Activated CD4-positive, CD25-positive, alpha-beta regulatory T cell treated with anti-CD3 and anti-CD28 coated beads, Interleukin-2, amount 50 U/mL, for 16 hours (primary cell): ENCODE measurements around the gene BRSK1.

Experiments
- DNase-seq: peaks from one replicate; pipeline ENCODE4 v3.0.0-alpha.2; 2020; ENCODE audit warnings: low read depth, low spot score

The BRSK1 gene

DNA sequence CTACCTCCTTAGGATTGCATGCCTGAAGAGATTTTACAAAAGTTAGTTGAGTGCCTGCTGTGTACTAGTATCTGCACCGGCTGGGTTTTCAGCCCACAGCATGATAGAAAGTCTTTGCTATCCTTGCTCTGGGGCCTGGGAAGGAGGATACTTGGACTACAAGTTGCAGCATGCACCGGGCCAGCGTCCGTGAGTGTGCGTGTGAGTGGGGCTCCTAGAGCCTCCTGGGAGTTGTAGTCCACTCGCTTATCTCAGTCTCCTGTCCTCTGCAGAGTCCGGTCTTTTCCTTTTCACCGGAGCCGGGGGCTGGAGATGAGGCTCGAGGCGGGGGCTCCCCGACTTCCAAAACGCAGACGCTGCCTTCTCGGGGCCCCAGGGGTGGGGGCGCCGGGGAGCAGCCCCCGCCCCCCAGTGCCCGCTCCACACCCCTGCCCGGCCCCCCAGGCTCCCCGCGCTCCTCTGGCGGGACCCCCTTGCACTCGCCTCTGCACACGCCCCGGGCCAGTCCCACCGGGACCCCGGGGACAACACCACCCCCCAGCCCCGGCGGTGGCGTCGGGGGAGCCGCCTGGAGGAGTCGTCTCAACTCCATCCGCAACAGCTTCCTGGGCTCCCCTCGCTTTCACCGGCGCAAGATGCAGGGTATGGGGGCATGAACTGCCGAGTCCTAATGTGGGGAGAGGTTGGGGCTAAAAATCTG is 20.6 kb downstream of the BRSK1 start:
- no peak for DNase-seq

DNA sequence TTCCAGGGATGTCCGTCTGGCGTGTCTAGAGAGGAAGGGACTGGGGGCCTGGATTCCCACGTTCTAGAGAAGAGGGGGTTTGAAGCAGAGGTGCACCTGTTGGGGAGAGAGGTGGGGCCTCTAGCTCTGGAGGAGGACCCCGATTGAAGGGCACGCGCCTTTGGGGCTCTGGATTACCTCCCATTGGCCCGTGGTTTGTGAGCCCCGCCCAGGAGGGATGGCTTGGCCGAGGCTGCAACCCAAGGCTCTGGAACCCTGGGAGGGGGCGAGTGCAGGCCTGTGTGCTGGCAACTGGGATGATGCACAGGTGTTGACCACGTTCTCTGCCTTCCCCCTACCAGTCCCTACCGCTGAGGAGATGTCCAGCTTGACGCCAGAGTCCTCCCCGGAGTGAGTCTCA is 21.2 kb downstream of the BRSK1 start:
- no peak for DNase-seq

DNA sequence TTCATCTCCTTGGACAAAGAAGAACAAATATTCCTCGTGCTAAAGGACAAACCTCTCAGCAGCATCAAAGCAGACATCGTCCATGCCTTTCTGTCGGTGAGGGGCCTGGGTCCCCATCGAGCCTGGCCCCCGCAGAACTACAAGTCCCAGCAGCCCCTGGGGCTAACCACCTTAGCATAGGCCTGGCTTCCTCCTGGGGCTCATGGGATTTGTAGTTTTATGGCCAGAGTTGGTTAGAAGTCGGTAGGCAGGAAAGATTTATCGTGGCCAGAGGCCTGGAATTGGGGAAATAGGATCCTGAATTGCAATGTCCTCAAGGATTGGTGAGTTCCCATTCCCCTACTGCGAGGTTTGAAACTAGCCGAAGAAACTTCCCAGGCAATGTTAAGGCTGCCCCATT is 21.7 kb downstream of the BRSK1 start:
- no peak for DNase-seq

GRCh38 chr19:55305983-55306562 is 22.3 kb downstream of the BRSK1 start:
- no peak for DNase-seq

- no peak for DNase-seq
Observed at GRCh38 chr19:55306712-55307111, 22.9 kb downstream of the BRSK1 start.

GRCh38 chr19:55308281-55308680 is 24.5 kb downstream of the BRSK1 start:
- no peak for DNase-seq

GRCh38 chr19:55309448-55309847 is 25.7 kb downstream of the BRSK1 start:
- no peak for DNase-seq

- DNase-seq, result no peak
Observed at GRCh38 chr19:55310498-55310897, 26.7 kb downstream of the BRSK1 start.

- DNase-seq, result no peak
Observed at GRCh38 chr19:55311397-55311796, 27.6 kb downstream of the BRSK1 start.

GRCh38 chr19:55311797-55312196 is 28.0 kb downstream of the BRSK1 start:
- no peak for DNase-seq

- DNase-seq, result no peak
Observed at GRCh38 chr19:55312621-55313512, 29.1 kb downstream of the BRSK1 start.

DNA sequence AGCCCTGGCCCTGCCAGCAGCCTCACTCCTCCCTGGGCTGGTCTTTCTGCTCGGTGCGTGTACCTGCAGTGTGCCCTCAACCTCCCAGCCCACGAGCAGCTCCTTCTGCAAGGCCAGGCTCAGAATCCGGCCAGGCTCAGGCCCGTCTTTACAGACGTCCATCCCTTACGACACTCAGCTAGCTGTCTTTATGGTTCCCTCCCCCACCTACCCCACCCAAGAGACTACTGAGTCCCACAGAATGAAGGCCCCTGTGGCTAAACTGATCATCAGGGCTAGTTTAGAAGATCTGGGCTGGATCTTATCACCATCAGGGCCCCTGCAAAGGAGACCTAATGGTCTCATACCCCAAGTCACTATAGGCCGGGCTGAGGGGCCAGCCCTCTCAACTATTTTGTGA is 30.6 kb downstream of the BRSK1 start:
- no peak for DNase-seq

GRCh38 chr19:55315956-55316525 is 32.2 kb downstream of the BRSK1 start:
- DNase-seq, result no peak

- no peak for DNase-seq
Observed at GRCh38 chr19:55316646-55317045, 32.8 kb downstream of the BRSK1 start.

GRCh38 chr19:55319785-55320184 is 36.0 kb downstream of the BRSK1 start:
- no peak for DNase-seq

DNA sequence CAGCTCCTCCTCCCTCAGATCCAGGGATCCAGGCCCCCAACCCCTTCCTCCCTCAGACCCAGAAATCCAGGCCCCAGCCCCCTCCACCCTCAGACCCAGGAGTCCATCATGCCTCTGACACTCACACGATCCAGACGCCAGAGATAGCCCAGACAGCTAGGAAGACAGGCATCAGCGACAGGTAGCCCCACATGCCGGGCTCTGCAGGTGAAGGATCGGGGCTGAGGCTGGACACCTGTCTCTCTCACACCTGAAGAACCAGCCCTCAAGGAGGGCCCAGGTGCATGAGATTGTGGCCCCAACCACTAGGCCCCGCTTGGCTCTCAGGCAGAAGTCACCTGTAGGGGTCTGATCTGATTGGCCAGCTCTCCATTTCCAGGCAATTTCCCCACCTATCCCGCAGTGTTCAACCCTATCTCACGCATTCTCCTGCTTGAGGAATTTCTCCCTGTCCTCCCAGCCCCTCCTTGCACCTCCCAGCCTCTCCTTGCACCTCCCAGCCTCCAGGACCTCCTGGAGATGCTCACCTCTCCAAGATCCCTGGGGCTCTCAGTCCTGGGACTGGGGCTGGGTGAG is 37.1 kb downstream of the BRSK1 start:
- DNase-seq, result no peak

DNA sequence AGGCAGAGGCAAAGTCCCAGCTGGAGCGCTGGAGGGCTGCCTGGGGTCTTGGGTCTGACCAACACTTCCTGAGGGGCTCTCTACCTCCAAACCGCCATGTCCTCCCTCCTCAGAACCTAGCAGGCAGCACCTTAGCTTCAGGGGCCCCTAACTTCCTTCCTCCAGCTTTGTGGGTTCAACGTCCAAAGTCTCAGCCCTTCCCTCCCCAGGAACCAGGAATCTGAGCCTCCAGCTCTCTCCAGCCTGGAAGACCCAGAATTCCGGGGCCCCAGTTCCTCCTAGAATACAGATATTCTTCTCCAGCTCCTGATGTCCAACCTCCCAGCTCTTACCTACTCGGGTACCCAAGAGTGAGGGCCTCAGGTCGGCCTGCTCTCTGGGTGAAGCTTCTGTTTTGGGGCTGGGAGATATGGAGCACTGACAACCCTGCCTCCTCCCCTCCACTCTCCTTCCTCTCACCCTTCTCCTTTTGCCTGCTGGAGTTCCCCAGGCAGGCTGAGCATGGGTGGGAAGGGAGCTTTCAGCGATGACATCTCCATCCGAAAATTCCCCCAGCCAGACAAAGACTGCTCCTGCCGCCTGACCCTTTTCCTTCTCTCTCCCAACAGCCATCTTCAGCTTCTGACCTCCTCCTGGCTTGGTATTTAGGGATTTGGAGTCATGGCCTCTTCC is 37.8 kb downstream of the BRSK1 start:
- no peak for DNase-seq

- DNase-seq, result no peak
Observed at GRCh38 chr19:55322204-55322885, 38.5 kb downstream of the BRSK1 start.

DNA sequence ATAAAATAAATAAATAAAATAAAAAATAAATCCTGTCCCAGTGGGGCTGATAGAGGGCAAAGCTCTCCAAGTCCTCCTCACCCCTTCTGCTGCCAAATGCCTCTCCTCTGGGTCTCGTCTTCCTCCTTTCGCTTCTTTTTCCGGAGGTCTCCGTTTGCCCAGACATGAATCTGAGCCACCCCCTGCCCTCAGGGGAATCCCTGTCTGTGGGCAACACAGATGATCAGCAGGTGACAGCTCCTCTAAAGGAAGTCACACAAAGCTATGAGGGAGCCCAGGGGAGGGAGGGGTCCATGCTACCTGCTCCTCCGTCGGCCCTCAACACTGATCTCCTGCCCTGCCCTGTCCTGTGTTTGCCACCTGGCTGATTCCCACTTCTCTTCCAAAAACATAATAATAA is 40.9 kb downstream of the BRSK1 start:
- DNase-seq, result no peak

DNA sequence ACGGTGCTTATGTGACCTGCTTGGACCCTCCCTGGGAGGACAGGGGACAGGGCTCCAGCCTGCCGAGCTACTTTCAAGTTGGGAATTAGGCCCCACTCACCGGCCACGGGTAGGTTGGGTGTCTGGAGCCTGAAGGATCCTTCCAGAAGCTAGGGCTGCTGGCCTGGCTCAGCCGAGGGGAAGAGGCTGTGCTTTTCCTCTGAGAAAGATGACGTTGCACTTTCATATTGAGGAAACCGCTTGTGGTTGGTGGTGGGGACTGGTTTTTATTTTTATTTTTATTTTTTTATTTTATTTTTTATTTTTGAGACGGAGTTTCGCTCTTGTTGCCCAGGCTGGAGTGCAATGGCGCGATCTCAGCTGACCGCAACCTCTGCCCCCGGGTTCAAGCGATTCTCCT is 41.4 kb downstream of the BRSK1 start, which contains the start of gene TMEM150B:
Gene TMEM150B (minus strand): TSS at position 170 of the 400 bp plus-strand sequence. CDS start 4,305 bp downstream, outside the sequence.
- DNase-seq, result no peak
